Posterior cingulate gyrus (tissue), 11 donors: ENCODE measurements around the gene MNDA.
"Not testable (repeated sequence)": the region's sequence is repeated elsewhere in the genome, so short reads cannot be mapped to it uniquely, and the experiment has no call there.

Source experiments
- DNase-seq, 10 donors: peaks; one replicate each; pipeline versions ENCODE4 v3.0.0 to v3.0.0-alpha.2; 2020 to 2021; ENCODE audit warnings: mixed read lengths in 3 of 10
- intact Hi-C: fragments of 100-400 bp; cut with DNase I; formaldehyde crosslinking; loops from one replicate; pipeline ENCODE4 v1.15.1; 2023

The MNDA gene

GRCh38 chr1:158836038-158836437 lies 4.9 kb downstream of the MNDA start:
- intact Hi-C loops: no loop called here

GRCh38 chr1:158838660-158839059 lies 7.5 kb downstream of the MNDA start:
- intact Hi-C loops: no loop called here
- DNase-seq: no peak

More at GRCh38 chr1:158836038-158836437, 4.9 kb downstream of the MNDA start:
- no peak for DNase-seq

GRCh38 chr1:158839566-158839965 lies 8.4 kb downstream of the MNDA start:
- intact Hi-C loops: no loop called here
- DNase-seq: no peak

GRCh38 chr1:158840236-158840635 lies 9.1 kb downstream of the MNDA start:
- intact Hi-C loops: no loop called here
- no peak for DNase-seq

- intact Hi-C loops: no loop called here
- DNase-seq: no peak
Measured at GRCh38 chr1:158864595-158864994, 33.4 kb downstream of the MNDA start.

- intact Hi-C loops: not testable (repeated sequence)
- DNase-seq: peak in 1 of 10 donors; percentile 50
Measured at GRCh38 chr1:158870438-158870837, 39.3 kb downstream of the MNDA start.

GRCh38 chr1:158873141-158873540 lies 42.0 kb downstream of the MNDA start:
- DNase-seq: no peak
- intact Hi-C loops: no loop called here

GRCh38 chr1:158893654-158894053 lies 62.5 kb downstream of the MNDA start:
- DNase-seq: no peak
- intact Hi-C loops: no loop called here

- intact Hi-C loops: no loop called here
- no peak for DNase-seq
Measured at GRCh38 chr1:158898722-158899121, 67.6 kb downstream of the MNDA start.
